ENCODE measurements around the gene EPHA1.

EPHA1 gene

GRCh38 chr7:143375298-143376034 is 33.2 kb downstream of the EPHA1 start:
- H3K4me3 ChIP-seq (ENCODE audit: low read depth, low read length): no peak overlapping the region

- H3K4me3 ChIP-seq (ENCODE audit: low read depth, low read length): no peak overlapping the region
Observed at GRCh38 chr7:143374561-143374960, 34.1 kb downstream of the EPHA1 start.

- H3K4me3 ChIP-seq (ENCODE audit: low read depth, low read length): no peak overlapping the region
Observed at GRCh38 chr7:143373255-143373794, 35.3 kb downstream of the EPHA1 start.

- no peak overlapping the region for H3K4me3 ChIP-seq (ENCODE audit: low read depth, low read length)
Observed at GRCh38 chr7:143372070-143372469, 36.6 kb downstream of the EPHA1 start.

GRCh38 chr7:143369678-143370651 is 38.7 kb downstream of the EPHA1 start:
- no peak overlapping the region for H3K4me3 ChIP-seq (ENCODE audit: low read depth, low read length)

GRCh38 chr7:143368387-143368786 is 40.3 kb downstream of the EPHA1 start:
- H3K4me3 ChIP-seq (ENCODE audit: low read depth, low read length): no peak overlapping the region

GRCh38 chr7:143367972-143368371 is 40.7 kb downstream of the EPHA1 start:
- H3K4me3 ChIP-seq (ENCODE audit: low read depth, low read length): no peak overlapping the region

GRCh38 chr7:143363016-143363937 is 45.4 kb downstream of the EPHA1 start:
- H3K4me3 ChIP-seq (ENCODE audit: low read depth, low read length): peak overlapping the region; percentile 51

GRCh38 chr7:143362131-143363015 is 46.3 kb downstream of the EPHA1 start, which contains the start of gene FAM131B:
TSS of gene FAM131B (minus strand) at chr7:143362713. CDS start at chr7:143362603, 110 bp downstream.
- peak within 1 kb of the TSS; percentile 70 for H3K4me3 ChIP-seq (ENCODE audit: low read depth, low read length)

- H3K4me3 ChIP-seq (ENCODE audit: low read depth, low read length): peak overlapping the region; percentile 70
Observed at GRCh38 chr7:143361552-143362130, 47.0 kb downstream of the EPHA1 start.

- peak overlapping the region; percentile 70 for H3K4me3 ChIP-seq (ENCODE audit: low read depth, low read length)
Observed at GRCh38 chr7:143360788-143361551, 47.7 kb downstream of the EPHA1 start.

- no peak overlapping the region for H3K4me3 ChIP-seq (ENCODE audit: low read depth, low read length)
Observed at GRCh38 chr7:143359771-143360353, 48.8 kb downstream of the EPHA1 start.

- no peak overlapping the region for H3K4me3 ChIP-seq (ENCODE audit: low read depth, low read length)
Observed at GRCh38 chr7:143358626-143359025, 50.0 kb downstream of the EPHA1 start.

- H3K4me3 ChIP-seq (ENCODE audit: low read depth, low read length): no peak overlapping the region
Observed at GRCh38 chr7:143356414-143357050, 52.1 kb downstream of the EPHA1 start.

- H3K4me3 ChIP-seq (ENCODE audit: low read depth, low read length): no peak overlapping the region
Observed at GRCh38 chr7:143355450-143356385, 52.9 kb downstream of the EPHA1 start.

GRCh38 chr7:143354965-143355364 is 53.7 kb downstream of the EPHA1 start:
- H3K4me3 ChIP-seq (ENCODE audit: low read depth, low read length): no peak overlapping the region

All from iPS-11a (cell line).